SK-N-SH (cell line): ENCODE data around the gene DIAPH1. TPM values are rescaled to one million over a fixed set of nuclear protein-coding genes. Genes with fewer than 3 reads are reported as not detected.

Experiments
- CTCF ChIA-PET: fragments of 300-600, 350-600 bp; formaldehyde crosslinking; extraction: SDS; loops from one replicate; lab custom pipeline; 2021; lab: Yijun Ruan, JAX
- POLR2A ChIA-PET: fragments of 350-600 bp; sonication (Branson Sonifier 250); formaldehyde crosslinking; extraction: SDS; loops from one replicate; lab custom pipeline; 2020; ENCODE audit warnings: antibody characterized with exemption, inconsistent platforms; lab: Yijun Ruan, JAX
- DNase-seq: peaks from one replicate; pipeline ENCODE4 v3.0.0; 2012
- H2AFZ ChIP-seq: fragments of 200-600 bp; sonication (generic); 2 replicates; pipeline ENCODE4 v1.8.1; 2016; ENCODE audit warnings: antibody characterized with exemption, mild to moderate bottlenecking, low read depth
- H3F3A ChIP-seq: fragments of 200-600 bp; sonication (generic); replicated peaks from 2 replicates; pipeline ENCODE3; 2016; ENCODE audit warnings: antibody characterized with exemption, mild to moderate bottlenecking; ENCODE audit not compliant: insufficient read depth
- H3K27ac ChIP-seq, 2 experiments: fragments of 200-500 bp in 1 of 2; fragments of 200-600 bp in 1 of 2; sonication (Bioruptor generic) in 1 of 2; sonication (generic), shearing (Covaris generic) in 1 of 2; 2 replicates each; pipeline versions ENCODE4 v1.5.1 to v1.6.1; 2014 to 2016; ENCODE audit warnings: low read depth in 2 of 2, inconsistent platforms in 1 of 2, low read length in 1 of 2, mild to moderate bottlenecking in 1 of 2, mixed read lengths in 1 of 2
- H3K27me3 ChIP-seq: fragments of 200-600 bp; sonication (generic), shearing (Covaris generic); 2 replicates; pipeline ENCODE4 v1.6.1; 2016; ENCODE audit warnings: mixed run types; ENCODE audit not compliant: insufficient read depth
- H3K36me3 ChIP-seq, 2 experiments: fragments of 200-500 bp in 1 of 2; fragments of 200-600 bp in 1 of 2; sonication (Bioruptor generic) in 1 of 2; sonication (generic) in 1 of 2; replicated peaks in 1 of 2; 2 replicates each; pipeline versions ENCODE3 to v1.5.1; 2014 to 2016; ENCODE audit warnings: low read length in 1 of 2, mild to moderate bottlenecking in 1 of 2; ENCODE audit not compliant: insufficient read depth in 2 of 2, control insufficient read depth in 1 of 2
- H3K4me1 ChIP-seq, 2 experiments: fragments of 200-500 bp in 1 of 2; fragments of 200-600 bp in 1 of 2; sonication (Bioruptor generic) in 1 of 2; sonication (generic), shearing (Covaris generic) in 1 of 2; 2 replicates each; pipeline versions ENCODE4 v1.5.1 to v1.6.1; 2014 to 2016; ENCODE audit warnings: low read depth in 1 of 2, low read length in 1 of 2, mixed run types in 1 of 2; ENCODE audit not compliant: insufficient read depth in 2 of 2, control insufficient read depth in 1 of 2
- H3K4me2 ChIP-seq: fragments of 200-600 bp; sonication (generic), shearing (Covaris generic); 2 replicates; pipeline ENCODE4 v1.6.1; 2017; ENCODE audit warnings: mixed run types
- H3K4me3 ChIP-seq, 2 experiments: fragments of 200-500 bp in 1 of 2; fragments of 200-600 bp in 1 of 2; sonication (Bioruptor generic) in 1 of 2; sonication (generic), shearing (Covaris generic) in 1 of 2; 2 replicates each; pipeline versions ENCODE4 v1.5.1 to v1.8.1; 2014 to 2016; ENCODE audit warnings: low read depth in 2 of 2, inconsistent platforms in 1 of 2, low read length in 1 of 2, mild to moderate bottlenecking in 1 of 2, mixed read lengths in 1 of 2, moderate library complexity in 1 of 2
- H3K79me2 ChIP-seq: fragments of 200-600 bp; sonication (generic); 2 replicates; pipeline ENCODE4 v1.8.1; 2017; ENCODE audit warnings: mild to moderate bottlenecking; ENCODE audit not compliant: insufficient read depth
- H3K9ac ChIP-seq: fragments of 200-600 bp; sonication (generic); 2 replicates; pipeline ENCODE4 v1.6.1; 2017; ENCODE audit warnings: mixed run types
- H3K9me2 ChIP-seq: fragments of 200-600 bp; sonication (generic); 2 replicates; pipeline ENCODE4 v1.6.1; 2017; ENCODE audit warnings: mixed run types
- H3K9me3 ChIP-seq: fragments of 200-600 bp; sonication (generic); 2 replicates; pipeline ENCODE4 v1.6.1; 2017; ENCODE audit warnings: mixed run types, mild to moderate bottlenecking, moderate library complexity
- H4K20me1 ChIP-seq: fragments of 200-600 bp; sonication (generic); 2 replicates; pipeline ENCODE4 v1.6.1; 2017; ENCODE audit warnings: mild to moderate bottlenecking, mixed run types; ENCODE audit not compliant: insufficient read depth
- CHD2 ChIP-seq: fragments of 150-350 bp; IDR thresholded peaks from 2 replicates; pipeline ENCODE4 v1.6.1; 2018; ENCODE audit warnings: low read length; ENCODE audit not compliant: partially characterized antibody
- ELF1 ChIP-seq: IDR thresholded peaks from 2 replicates; pipeline ENCODE4 v1.4.0; 2012
- EP300 ChIP-seq, 2 experiments: IDR thresholded peaks; 2 replicates each; pipeline versions ENCODE4 v1.4.0 to v1.6.1; 2012; ENCODE audit warnings: borderline replicate concordance in 1 of 2, low read depth in 1 of 2, low read length in 1 of 2
- EZH2phosphoT487 ChIP-seq: fragments of 200-600 bp; sonication (generic); IDR thresholded peaks from 2 replicates; pipeline ENCODE4 v1.6.1; 2017; ENCODE audit warnings: low read depth, mixed run types, mild to moderate bottlenecking, antibody characterized with exemption, moderate library complexity, borderline replicate concordance
- FOSL2 ChIP-seq: IDR thresholded peaks from 2 replicates; pipeline ENCODE4 v1.4.0; 2012; ENCODE audit warnings: low read depth, mild to moderate bottlenecking, moderate library complexity, borderline replicate concordance
- FOXM1 ChIP-seq: IDR thresholded peaks from 2 replicates; pipeline ENCODE4 v1.4.0; 2012; ENCODE audit warnings: low read depth, mild to moderate bottlenecking
- JUND ChIP-seq: IDR thresholded peaks from 2 replicates; pipeline ENCODE4 v1.4.0; 2012
- MXI1 ChIP-seq: IDR thresholded peaks from 2 replicates; pipeline ENCODE4 v1.6.1; 2012; ENCODE audit warnings: mild to moderate bottlenecking, low read depth, low read length, improper control_type of control experiment
- NFIC ChIP-seq: IDR thresholded peaks from 2 replicates; pipeline ENCODE4 v1.4.0; 2012; ENCODE audit warnings: borderline replicate concordance
- RAD21 ChIP-seq: IDR thresholded peaks from 2 replicates; pipeline ENCODE4 v1.6.1; 2012; ENCODE audit warnings: mild to moderate bottlenecking, low read length
- RCOR1 ChIP-seq: fragments of 150-350 bp; IDR thresholded peaks from 2 replicates; pipeline ENCODE4 v1.6.1; 2017; ENCODE audit warnings: antibody characterized with exemption, low read length
- SIN3A ChIP-seq: IDR thresholded peaks from 2 replicates; pipeline ENCODE4 v1.6.1; 2012; ENCODE audit warnings: low read depth, mild to moderate bottlenecking, low read length, moderate library complexity, borderline replicate concordance
- TAF1 ChIP-seq: IDR thresholded peaks from 2 replicates; pipeline ENCODE4 v1.6.1; 2012; ENCODE audit warnings: low read depth, mild to moderate bottlenecking, low read length, moderate library complexity, borderline replicate concordance
- YY1 ChIP-seq: IDR thresholded peaks from 2 replicates; pipeline ENCODE4 v1.4.0; 2012; ENCODE audit warnings: low read depth, mild to moderate bottlenecking
- WGBS: methylation state at CpG from one replicate; pipeline ENCODE4 v1.1.6; 2017; ENCODE audit warnings: low lambda C conversion rate; 5-methylcytosine and 5-hydroxymethylcytosine counted together
- polyA plus RNA-seq, 3 experiments: library from polyadenylated mRNA; depleted of rRNA; stranded (reverse); fragments of >200 nt; gene quantifications; 2 replicates each; pipeline ENCODE4 v1.2.3, GENCODE V29; 2012
- TF ChIP-seq, protein P1 (sequence below): IDR thresholded peaks from 2 replicates; pipeline ENCODE4 v1.4.0; 2012; ENCODE audit warnings: low read depth, borderline replicate concordance
- TF ChIP-seq, protein P2 (sequence below): fragments of 150-350 bp; IDR thresholded peaks from 2 replicates; pipeline ENCODE4 v1.6.1; 2016; ENCODE audit warnings: mild to moderate bottlenecking, low read depth, low read length
- TF ChIP-seq, protein P3 (sequence below): fragments of 150-350 bp; IDR thresholded peaks from 2 replicates; pipeline ENCODE4 v1.6.1; 2017; ENCODE audit warnings: antibody characterized with exemption, low read length, low read depth, borderline replicate concordance
- TF ChIP-seq, protein P4 (sequence below): IDR thresholded peaks from 2 replicates; pipeline ENCODE4 v1.6.1; 2012; ENCODE audit warnings: mild to moderate bottlenecking, low read depth, low read length, moderate library complexity

The DIAPH1 gene
- polyA plus RNA-seq, 1 of the 3 experiments (the other 2 are of a cell fraction): 30.4 TPM

DNA sequence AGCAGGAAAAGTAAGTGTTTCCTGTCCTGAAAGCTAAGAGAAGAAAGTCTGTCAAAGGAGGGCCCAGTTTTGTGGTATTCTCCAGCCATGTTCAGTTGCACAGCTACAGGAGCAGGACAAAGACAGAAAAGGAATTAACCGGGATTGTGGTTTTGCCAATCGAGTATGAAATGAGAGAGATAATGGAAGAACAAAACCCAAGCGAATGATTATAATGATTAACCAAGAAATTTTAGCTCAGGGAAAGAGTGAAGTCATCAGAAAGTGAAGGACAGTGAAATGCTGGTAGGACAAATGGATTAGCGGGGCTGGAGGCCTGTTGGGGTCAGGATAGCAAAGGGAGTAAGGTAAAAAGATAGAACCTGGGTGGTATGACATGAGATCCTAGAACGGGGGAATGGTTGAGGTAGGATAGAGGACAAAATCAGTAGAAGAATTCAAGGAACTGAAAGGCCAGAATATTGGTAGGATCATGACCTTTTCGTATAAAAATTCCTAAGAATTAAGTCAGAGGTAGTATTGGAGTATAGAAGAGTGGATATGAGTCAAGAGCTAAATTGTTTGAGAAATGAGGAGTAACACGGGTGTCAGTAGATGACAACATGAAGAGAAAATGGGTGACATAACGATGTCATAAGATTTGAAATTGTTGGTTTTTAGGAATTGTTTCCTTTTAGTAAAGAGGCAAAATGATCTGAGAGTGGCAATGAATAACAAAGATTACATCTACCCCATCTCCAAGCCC, 52.8 kb downstream of the DIAPH1 start:
- Histone ChIP-seq H3K79me2 (0 out of 2 replicates have a peak, but pooled peaks cover 5% of the 10 kb centered on the region), H2AFZ (no peak overlapping the region), H3K4me1 (peaks cover 0 to 2% of the 10 kb centered on the region in 2 experiments; a peak in 1 of 4 replicates), H3F3A (peaks cover 8% of the 10 kb centered on the region), H3K9me3 (no peaks in the 10 kb centered on the region), H3K4me2 (no peak overlapping the region), H3K4me3 (no peak overlapping the region), H3K27ac (peak overlapping the region in 1 of 2 experiments; percentile 77; a peak in 2 of 4 replicates), H3K27me3 (no peaks in the 10 kb centered on the region), H3K9me2 (no peaks in the 10 kb centered on the region), H4K20me1 (no peaks in the 10 kb centered on the region), H3K9ac (no peak overlapping the region), H3K36me3 (peaks cover 39 to 70% of the 10 kb centered on the region in 2 experiments)
- CTCF ChIA-PET: interaction anchor here (1.0 to 3.6 kb wide), 18 partner anchors 8 to 465 kb away, joined by 3 to 35 read pairs (median 7); partner anchors contain the start of genes FCHSD1, PCDHB11, PCDHB14 and PCDHB6
- POLR2A ChIA-PET: no interaction called here
- WGBS: 90% methylated on average over 8 of the region's 8 CpGs
- TF ChIP-seq RAD21 (no peak), TAF1 (no peak)
- TF ChIP-seq, protein P1, sequence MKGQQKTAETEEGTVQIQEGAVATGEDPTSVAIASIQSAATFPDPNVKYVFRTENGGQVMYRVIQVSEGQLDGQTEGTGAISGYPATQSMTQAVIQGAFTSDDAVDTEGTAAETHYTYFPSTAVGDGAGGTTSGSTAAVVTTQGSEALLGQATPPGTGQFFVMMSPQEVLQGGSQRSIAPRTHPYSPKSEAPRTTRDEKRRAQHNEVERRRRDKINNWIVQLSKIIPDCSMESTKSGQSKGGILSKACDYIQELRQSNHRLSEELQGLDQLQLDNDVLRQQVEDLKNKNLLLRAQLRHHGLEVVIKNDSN: no peak
- TF ChIP-seq, protein P2, sequence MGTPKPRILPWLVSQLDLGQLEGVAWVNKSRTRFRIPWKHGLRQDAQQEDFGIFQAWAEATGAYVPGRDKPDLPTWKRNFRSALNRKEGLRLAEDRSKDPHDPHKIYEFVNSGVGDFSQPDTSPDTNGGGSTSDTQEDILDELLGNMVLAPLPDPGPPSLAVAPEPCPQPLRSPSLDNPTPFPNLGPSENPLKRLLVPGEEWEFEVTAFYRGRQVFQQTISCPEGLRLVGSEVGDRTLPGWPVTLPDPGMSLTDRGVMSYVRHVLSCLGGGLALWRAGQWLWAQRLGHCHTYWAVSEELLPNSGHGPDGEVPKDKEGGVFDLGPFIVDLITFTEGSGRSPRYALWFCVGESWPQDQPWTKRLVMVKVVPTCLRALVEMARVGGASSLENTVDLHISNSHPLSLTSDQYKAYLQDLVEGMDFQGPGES: no peak
- no peak for DNase-seq

DNA sequence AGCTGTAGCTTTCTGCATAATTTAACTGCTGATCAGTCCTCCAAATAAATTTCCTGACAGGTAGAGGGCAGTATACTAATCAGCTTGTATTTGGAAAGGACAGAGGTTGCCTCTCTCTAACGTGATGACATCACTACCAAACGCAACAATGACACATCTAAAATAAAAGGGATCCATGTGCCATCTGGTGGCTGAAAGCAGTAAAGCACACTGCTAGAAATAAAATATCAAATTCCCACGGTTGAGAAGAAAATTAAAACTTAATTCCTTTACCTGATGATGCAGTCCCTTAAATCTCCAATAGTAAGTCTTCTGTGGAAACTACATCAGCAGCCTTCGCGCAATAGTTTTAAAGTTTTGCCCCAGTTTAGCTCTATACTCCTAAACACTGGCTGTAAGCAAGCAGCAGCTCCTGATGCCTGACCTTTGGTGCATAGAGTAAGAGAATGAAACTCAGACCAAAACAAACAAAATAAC, 54.5 kb downstream of the DIAPH1 start:
- H3K9ac ChIP-seq: peak overlapping the region; percentile 44; the same call in 1 of the 2 replicates
- peak; percentile 59 for DNase-seq
- H3K9me2 ChIP-seq: no peaks in the 10 kb centered on the region
- peaks cover 11 to 15% of the 10 kb centered on the region in 2 experiments; a peak in 3 of 4 replicates for H3K4me1 ChIP-seq
- peak overlapping the region; percentile 80; the same call in 1 of the 2 replicates for H2AFZ ChIP-seq
- H3F3A ChIP-seq: peaks cover 12% of the 10 kb centered on the region
- peaks cover 33 to 56% of the 10 kb centered on the region in 2 experiments for H3K36me3 ChIP-seq
- H4K20me1 ChIP-seq: no peaks in the 10 kb centered on the region
- H3K27me3 ChIP-seq: no peaks in the 10 kb centered on the region
- peak overlapping the region; percentile 49; the same call in 1 of the 2 replicates for H3K4me2 ChIP-seq
- peaks cover 10% of the 10 kb centered on the region; the same call in 1 of the 2 replicates for H3K79me2 ChIP-seq
- ChIA-PET POLR2A (interaction anchor here (0.7 to 1.7 kb wide), 8 partner anchors 39 to 464 kb away, joined by 3 to 19 read pairs (median 4); partner anchors contain the start of genes PCDHB14, PCDHB16, PCDHB3 and PCDHGB7), CTCF (interaction anchor here (0.5 to 3.5 kb wide), 123 partner anchors 9 to 817 kb away, joined by 3 to 43 read pairs (median 5); partner anchors contain the start of genes DIAPH1, FCHSD1, PCDHA8 and PCDHAC2)
- no peaks in the 10 kb centered on the region for H3K9me3 ChIP-seq
- WGBS: 28% methylated on average over 5 of the region's 5 CpGs
- peak overlapping the region in 1 of 2 experiments; percentile 31; a peak in 1 of 4 replicates for H3K4me3 ChIP-seq
- peak overlapping the region; percentile 77 to 82 for H3K27ac ChIP-seq
- TF ChIP-seq RAD21 (peak; percentile 83), EP300 (IDR thresholded peaks at IDR 0.05; ENCODE audit: borderline replicate concordance in 1 of 2, low read depth in 1 of 2, low read length in 1 of 2) (peak in 1 of 2 experiments; percentile 43; a peak in 2 of 4 replicates), NFIC (no peak), FOSL2 (peak; percentile 58; the same call in 1 of the 2 replicates), CHD2 (peak; percentile 85), FOXM1 (no peak), ELF1 (0 out of 2 replicates have a peak, but pooled peaks have one; percentile 15), JUND (peak; percentile 55), YY1 (no peak), RCOR1 (peak; percentile 71), SIN3A (peak; percentile 45; the same call in 1 of the 2 replicates), MXI1 (peak; percentile 35; the same call in 1 of the 2 replicates), EZH2phosphoT487 (no peak)
- TF ChIP-seq, protein P3, sequence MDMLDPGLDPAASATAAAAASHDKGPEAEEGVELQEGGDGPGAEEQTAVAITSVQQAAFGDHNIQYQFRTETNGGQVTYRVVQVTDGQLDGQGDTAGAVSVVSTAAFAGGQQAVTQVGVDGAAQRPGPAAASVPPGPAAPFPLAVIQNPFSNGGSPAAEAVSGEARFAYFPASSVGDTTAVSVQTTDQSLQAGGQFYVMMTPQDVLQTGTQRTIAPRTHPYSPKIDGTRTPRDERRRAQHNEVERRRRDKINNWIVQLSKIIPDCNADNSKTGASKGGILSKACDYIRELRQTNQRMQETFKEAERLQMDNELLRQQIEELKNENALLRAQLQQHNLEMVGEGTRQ: no peak
- TF ChIP-seq, protein P4, sequence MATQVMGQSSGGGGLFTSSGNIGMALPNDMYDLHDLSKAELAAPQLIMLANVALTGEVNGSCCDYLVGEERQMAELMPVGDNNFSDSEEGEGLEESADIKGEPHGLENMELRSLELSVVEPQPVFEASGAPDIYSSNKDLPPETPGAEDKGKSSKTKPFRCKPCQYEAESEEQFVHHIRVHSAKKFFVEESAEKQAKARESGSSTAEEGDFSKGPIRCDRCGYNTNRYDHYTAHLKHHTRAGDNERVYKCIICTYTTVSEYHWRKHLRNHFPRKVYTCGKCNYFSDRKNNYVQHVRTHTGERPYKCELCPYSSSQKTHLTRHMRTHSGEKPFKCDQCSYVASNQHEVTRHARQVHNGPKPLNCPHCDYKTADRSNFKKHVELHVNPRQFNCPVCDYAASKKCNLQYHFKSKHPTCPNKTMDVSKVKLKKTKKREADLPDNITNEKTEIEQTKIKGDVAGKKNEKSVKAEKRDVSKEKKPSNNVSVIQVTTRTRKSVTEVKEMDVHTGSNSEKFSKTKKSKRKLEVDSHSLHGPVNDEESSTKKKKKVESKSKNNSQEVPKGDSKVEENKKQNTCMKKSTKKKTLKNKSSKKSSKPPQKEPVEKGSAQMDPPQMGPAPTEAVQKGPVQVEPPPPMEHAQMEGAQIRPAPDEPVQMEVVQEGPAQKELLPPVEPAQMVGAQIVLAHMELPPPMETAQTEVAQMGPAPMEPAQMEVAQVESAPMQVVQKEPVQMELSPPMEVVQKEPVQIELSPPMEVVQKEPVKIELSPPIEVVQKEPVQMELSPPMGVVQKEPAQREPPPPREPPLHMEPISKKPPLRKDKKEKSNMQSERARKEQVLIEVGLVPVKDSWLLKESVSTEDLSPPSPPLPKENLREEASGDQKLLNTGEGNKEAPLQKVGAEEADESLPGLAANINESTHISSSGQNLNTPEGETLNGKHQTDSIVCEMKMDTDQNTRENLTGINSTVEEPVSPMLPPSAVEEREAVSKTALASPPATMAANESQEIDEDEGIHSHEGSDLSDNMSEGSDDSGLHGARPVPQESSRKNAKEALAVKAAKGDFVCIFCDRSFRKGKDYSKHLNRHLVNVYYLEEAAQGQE: no peak
